SU-DHL-6 (cell line): ENCODE results near the gene ALDH1A3.

Source experiments
- CTCF ChIP-seq: fragments of 200-600 bp; sonication (generic); IDR thresholded peaks from one replicate; pipeline ENCODE4 v1.5.1; 2017; ENCODE audit warnings: antibody characterized with exemption, mild to moderate bottlenecking, low read length, moderate library complexity; ENCODE audit not compliant: insufficient read depth, poor library complexity, severe bottlenecking
- EZH2phosphoT487 ChIP-seq: fragments of 200-600 bp; sonication (generic), shearing (Covaris generic); conservative IDR thresholded peaks from 2 replicates; pipeline ENCODE4 v1.6.1; 2018; ENCODE audit warnings: mild to moderate bottlenecking, antibody characterized with exemption, low read length, moderate library complexity, mixed read lengths

GRCh38 chr15:100923902-100924301 lies 44.3 kb downstream of the ALDH1A3 start:
- TF ChIP-seq CTCF (no peak), EZH2phosphoT487 (no peak)
